HG03457 (cell line): ENCODE data around the gene CD207.

Source experiments
- ATAC-seq: cut with Tn5 transposase; IDR thresholded peaks from one replicate; pipeline ENCODE4 v1.9.1; 2021; ENCODE audit warnings: moderate number of reproducible peaks; ENCODE audit not compliant: unreplicated experiment

The CD207 gene

DNA sequence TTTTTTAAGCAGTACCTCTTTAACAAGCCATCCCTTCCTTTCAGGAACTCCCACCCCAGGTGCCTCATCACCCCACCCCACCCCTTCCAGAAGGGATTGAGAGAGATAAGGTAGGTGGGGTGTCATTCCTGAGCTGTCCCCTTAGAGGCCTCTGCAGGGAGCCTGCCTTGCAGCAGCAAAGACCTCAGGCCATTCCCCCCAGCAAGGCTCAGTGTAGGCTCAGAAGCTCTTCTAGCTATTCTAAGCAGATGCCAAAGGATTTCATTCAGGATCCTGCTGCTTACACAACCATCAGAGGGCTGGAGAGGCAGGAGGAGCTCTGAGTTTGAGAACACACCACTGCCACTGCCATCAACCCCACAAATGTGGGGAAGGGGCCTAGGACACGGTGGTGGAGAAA, 39.4 kb downstream of the CD207 start:
- ATAC-seq, result no peak

GRCh38 chr2:70795164-70795995, 40.2 kb downstream of the CD207 start:
- no peak for ATAC-seq

- no peak for ATAC-seq
Observed at GRCh38 chr2:70793450-70793849, 42.2 kb downstream of the CD207 start.

DNA sequence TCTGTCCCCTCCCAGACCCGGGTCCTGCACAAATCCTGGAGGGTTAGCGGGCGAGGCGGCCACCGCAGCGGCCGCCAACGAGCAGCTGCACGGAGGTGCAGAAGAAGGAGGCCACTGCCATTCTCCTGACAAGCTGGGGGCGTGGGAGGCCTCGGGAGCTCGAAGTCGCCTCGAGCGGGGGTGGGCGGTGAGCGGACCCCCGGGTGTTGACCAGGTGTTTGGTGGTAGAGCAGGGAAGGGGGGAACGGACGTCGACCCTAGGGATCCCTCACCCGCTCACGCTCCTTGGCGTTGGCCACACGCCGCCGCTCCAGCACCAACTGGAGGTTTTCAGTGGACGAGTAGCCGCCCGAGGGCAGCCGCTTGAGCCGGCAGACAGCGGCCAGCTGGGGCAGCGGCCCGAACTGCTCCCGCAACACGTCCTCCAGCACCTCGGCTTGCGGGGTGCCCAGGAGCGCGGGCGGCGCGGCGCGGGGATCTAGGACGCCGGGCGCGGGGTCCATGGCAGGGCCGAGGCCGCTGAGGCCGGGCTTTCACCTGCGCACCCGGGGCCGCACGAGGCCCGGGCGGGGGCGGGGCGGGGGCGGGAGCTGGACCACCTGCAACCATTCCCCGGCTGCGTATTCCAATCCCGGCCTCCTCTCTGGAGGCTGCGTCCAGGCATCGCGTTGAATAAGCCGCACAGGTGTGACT, 45.3 kb downstream of the CD207 start, which contains the start of gene FIGLA:
Gene FIGLA, minus strand, starts transcription at position 508 of the 693 bp plus-strand sequence. Its CDS starts 5 bp downstream, at position 503.
- ATAC-seq, result no peak

DNA sequence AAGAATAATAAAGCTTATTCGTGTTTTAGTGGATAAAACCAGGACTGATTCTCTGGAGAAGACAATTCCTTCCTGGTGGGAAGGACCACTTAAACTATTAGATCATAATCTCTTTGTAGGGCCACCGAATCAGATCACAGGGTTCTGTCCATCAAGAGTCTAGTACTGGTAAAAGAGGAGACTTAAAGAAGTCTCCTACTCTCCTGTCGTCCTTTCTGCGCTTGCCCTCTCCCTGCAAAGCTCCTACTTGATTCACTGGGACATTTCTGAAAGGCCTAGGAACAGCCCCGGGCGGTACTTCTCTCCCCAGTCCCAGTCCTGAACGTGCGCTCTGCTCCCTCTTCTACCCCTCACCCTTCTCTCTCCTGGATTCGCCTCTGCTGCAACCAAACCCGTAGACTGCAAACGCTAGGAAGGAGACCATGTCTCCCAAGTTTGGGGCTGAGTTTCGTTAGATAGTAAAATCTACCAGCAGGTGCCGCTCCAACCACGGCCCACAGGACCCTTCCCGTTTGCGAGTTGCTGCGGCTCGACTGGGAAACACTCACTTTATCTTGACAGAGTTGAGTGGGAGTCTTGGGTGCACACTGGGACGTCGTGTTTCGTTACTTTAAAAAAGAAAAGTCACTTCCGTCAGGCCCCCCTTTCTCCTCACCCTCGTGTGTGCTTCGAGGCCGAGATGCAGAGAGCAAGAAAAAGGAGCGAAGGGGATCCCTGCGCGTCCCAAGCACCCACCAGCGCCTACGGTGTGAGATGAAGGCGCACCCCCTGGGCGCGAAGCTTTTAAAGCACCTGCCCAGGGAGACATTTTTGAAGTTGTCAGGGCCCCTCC, 46.1 kb downstream of the CD207 start:
- no peak for ATAC-seq

GRCh38 chr2:70785137-70785911, 50.3 kb downstream of the CD207 start:
- ATAC-seq, result no peak

DNA sequence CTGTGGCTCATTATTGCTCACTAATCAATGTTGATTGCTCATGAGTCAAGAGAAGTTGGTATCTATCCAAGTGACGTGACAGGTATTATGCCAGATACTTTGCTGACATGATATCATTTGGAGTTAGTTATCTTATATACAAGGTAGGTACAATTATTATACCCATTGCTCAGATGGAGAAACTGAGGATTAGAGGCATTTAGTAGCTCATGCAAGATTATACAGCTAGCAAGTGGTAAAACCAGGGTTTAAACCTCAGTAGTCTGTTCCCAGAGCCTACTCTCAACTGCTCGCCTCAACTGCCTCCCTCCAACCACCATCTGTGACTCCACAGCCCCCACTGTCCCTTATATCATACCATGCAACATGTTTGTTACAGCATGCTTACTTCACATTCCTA, 51.3 kb downstream of the CD207 start:
- ATAC-seq, result no peak
